K562 (cell line): ENCODE data around the gene ITGA7. TPM values are rescaled to one million over a fixed set of nuclear protein-coding genes. Genes with fewer than 3 reads are reported as not detected.
A peak's percentile ranks its signal among the peaks of the same experiment; 100 is the strongest.

Experiments
- ARID1B ChIP-seq: fragments of 450-650 bp; IDR thresholded peaks from 2 replicates; pipeline ENCODE4 v1.6.1; 2016; ENCODE audit warnings: antibody characterized with exemption, mild to moderate bottlenecking, inconsistent platforms
- BMI1 ChIP-seq: fragments of 150-350 bp; IDR thresholded peaks from 2 replicates; pipeline ENCODE4 v1.6.1; 2014; ENCODE audit warnings: low read length
- CCNT2 ChIP-seq: IDR thresholded peaks from 2 replicates; pipeline ENCODE4 v1.6.1; 2011; ENCODE audit warnings: borderline replicate concordance, low read depth, mild to moderate bottlenecking, moderate library complexity, mixed read lengths, low read length; ENCODE audit not compliant: insufficient read length; ENCODE audit errors: extremely low read depth
- E2F6 ChIP-seq, 2 experiments: IDR thresholded peaks; 2 replicates each; pipeline ENCODE4 v1.6.1; 2011; ENCODE audit warnings: borderline replicate concordance in 1 of 2, control low read depth in 1 of 2, low read depth in 1 of 2, low read length in 1 of 2, mild to moderate bottlenecking in 1 of 2, mixed read lengths in 1 of 2, moderate library complexity in 1 of 2; ENCODE audit not compliant: insufficient read depth in 1 of 2, insufficient read length in 1 of 2, poor library complexity in 1 of 2, severe bottlenecking in 1 of 2; ENCODE audit errors: extremely low read depth in 1 of 2
- ETS1 ChIP-seq: conservative IDR thresholded peaks from 2 replicates; pipeline ENCODE4 v1.6.1; 2011; ENCODE audit warnings: low read depth, mild to moderate bottlenecking, low read length; ENCODE audit not compliant: control insufficient read depth
- FOSL1 ChIP-seq: fragments of 200-800 bp; sonication (Bioruptor generic); conservative IDR thresholded peaks from 2 replicates; pipeline ENCODE4 v1.6.1; 2016; ENCODE audit warnings: missing genetic modification characterization, missing compliant biosample characterization
- HEY1 ChIP-seq: fragments of 250-450 bp; sonication (Bioruptor Pico); IDR thresholded peaks from 2 replicates; pipeline ENCODE4 v1.5.0; 2020; ENCODE audit warnings: mild to moderate bottlenecking, moderate library complexity, borderline replicate concordance
- JUNB ChIP-seq: fragments of 450-650 bp; formaldehyde crosslinking; conservative IDR thresholded peaks from 2 replicates; pipeline ENCODE4 v1.4.0; 2020; ENCODE audit warnings: mild to moderate bottlenecking
- LEF1 ChIP-seq: fragments of 450-650 bp; IDR thresholded peaks from 2 replicates; pipeline ENCODE4 v1.6.1; 2016; ENCODE audit warnings: mild to moderate bottlenecking
- MAX ChIP-seq: sonication (generic); formaldehyde crosslinking; IDR thresholded peaks from 2 replicates; pipeline ENCODE4 v1.9.0; 2022; ENCODE audit warnings: mild to moderate bottlenecking, missing genetic modification reagents
- MITF ChIP-seq: IDR thresholded peaks from 2 replicates; pipeline ENCODE4 v1.6.1; 2014; ENCODE audit warnings: antibody characterized with exemption
- MNT ChIP-seq, 2 experiments: fragments of 450-650 bp; conservative IDR thresholded peaks; 2 replicates each; pipeline ENCODE4 v1.6.1; 2017; ENCODE audit warnings: mild to moderate bottlenecking in 2 of 2, moderate library complexity in 2 of 2
- NCOA4 ChIP-seq: fragments of 450-650 bp; IDR thresholded peaks from 2 replicates; pipeline ENCODE4 v1.6.1; 2018; ENCODE audit warnings: mild to moderate bottlenecking; ENCODE audit not compliant: partially characterized antibody
- NRF1 ChIP-seq, 2 experiments: fragments of 450-650 bp; IDR thresholded peaks in 1 of 2; conservative IDR thresholded peaks in 1 of 2; 2 replicates each; pipeline ENCODE4 v1.6.1; 2014; ENCODE audit warnings: mild to moderate bottlenecking in 2 of 2
- OTX1 ChIP-seq: fragments of 450-650 bp; formaldehyde crosslinking; IDR thresholded peaks from 2 replicates; pipeline ENCODE4 v1.4.0; 2022; ENCODE audit warnings: mild to moderate bottlenecking
- SMARCA5 ChIP-seq: fragments of 450-650 bp; IDR thresholded peaks from 2 replicates; pipeline ENCODE4 v1.6.1; 2016
- TAF7 ChIP-seq: fragments of 450-650 bp; IDR thresholded peaks from 2 replicates; pipeline ENCODE4 v1.6.1; 2016; ENCODE audit warnings: missing genetic modification characterization, missing compliant biosample characterization
- TCF15 ChIP-seq: fragments of 250-450 bp; sonication (Bioruptor Pico); IDR thresholded peaks from 2 replicates; pipeline ENCODE4 v1.8.0; 2022; ENCODE audit warnings: moderate library complexity, mild to moderate bottlenecking, inconsistent platforms
- ZKSCAN8 ChIP-seq: fragments of 200-800 bp; sonication (Bioruptor generic); IDR thresholded peaks from 2 replicates; pipeline ENCODE4 v1.6.1; 2016; ENCODE audit warnings: missing genetic modification characterization, missing compliant biosample characterization
- ZNF347 ChIP-seq: fragments of 450-650 bp; formaldehyde crosslinking; IDR thresholded peaks from 2 replicates; pipeline ENCODE4 v1.4.0; 2020; ENCODE audit warnings: low read depth, mild to moderate bottlenecking, moderate library complexity
- ZNF408 ChIP-seq: fragments of 250-450 bp; sonication (Bioruptor Pico); IDR thresholded peaks from 2 replicates; pipeline ENCODE4 v1.4.0; 2020; ENCODE audit warnings: low read depth, mild to moderate bottlenecking, moderate library complexity
- polyA plus RNA-seq, 8 experiments: library from polyadenylated mRNA; depleted of rRNA in 4 of 8; stranded (reverse) in 5 of 8; unstranded in 3 of 8; fragments of >200 nt; fragmentation: Nextera tagmentation in 2 of 8; fragmentation: Illumina TruSeq in 1 of 8; extraction: Ambion mirVana in 2 of 8; extraction: Trizol in 1 of 8; gene quantifications; 2 replicates each; pipeline versions ENCODE4 v1.2.1 to v1.2.3, GENCODE V29; 2011 to 2014; ENCODE audit warnings: inconsistent platforms in 1 of 8, missing spikeins in 1 of 8
- total RNA-seq, 7 experiments: library from RNA; depleted of rRNA in 6 of 7; stranded (reverse); fragments of >200 nt in 6 of 7; fragmentation: Illumina TruSeq in 2 of 7; extraction: Trizol in 2 of 7; gene quantifications; 2 replicates each; pipeline versions ENCODE4 v1.2.1 to v1.2.3, GENCODE V29; 2011 to 2021; ENCODE audit warnings: low replicate concordance in 1 of 7

Gene ITGA7
- total and polyA plus RNA-seq, 9 of the 15 experiments (the other 6 are each of a cell fraction or from before 2014, with no cell fraction given), result 0.11 to 2.3 (median 0.56) TPM; not detected in 1

GRCh38 chr12:55728939-55729818 lies 21.5 kb upstream of the ITGA7 start, which contains the start of gene CD63 (continued):
- TF ChIP-seq OTX1 (CRISPR knock-in tag) (no peak), FOSL1 (tag) (peak; percentile 98), SMARCA5 (peak; percentile 16; the same call in 1 of the 2 replicates), MITF (peak; percentile 89), MAX (CRISPR knock-in tag) (peak; percentile 91), JUNB (peak; percentile 17; the same call in 1 of the 2 replicates), ZKSCAN8 (no peak), ETS1 (no peak; the same call in 1 of the 2 replicates), ZNF408 (CRISPR knock-in tag) (no peak), HEY1 (no peak), MNT (conservative IDR thresholded peaks at IDR 0.05) (peak; percentile 99 to 100), NCOA4 (no peak), TAF7 (tag) (no peak), BMI1 (no peak), E2F6 (IDR thresholded peaks at IDR 0.05; ENCODE audit: borderline replicate concordance in 1 of 2, extremely low read depth in 1 of 2, insufficient read depth in 1 of 2, insufficient read length in 1 of 2, low read depth in 1 of 2, low read length in 1 of 2, poor library complexity in 1 of 2, severe bottlenecking in 1 of 2) (peak; percentile 50 to 81), TCF15 (CRISPR knock-in tag) (no peak), ARID1B (peak; percentile 64), ZNF347 (no peak), LEF1 (0 out of 2 replicates have a peak, but pooled peaks have one; percentile 43), NRF1 (conservative IDR thresholded peaks at IDR 0.05 in 1 of 2, IDR thresholded peaks at IDR 0.05 in 1 of 2) (peak; percentile 34 to 41), CCNT2 (peak; percentile 97)
